GM12864 (cell line): ENCODE data around the gene WDR54.

Experiments used
- DNase-seq: peaks from one replicate; pipeline ENCODE4 v3.0.0-alpha.2; 2011; ENCODE audit warnings: low read depth
- H3K4me3 ChIP-seq: 2 replicates; pipeline ENCODE4 v1.5.1; 2011; ENCODE audit warnings: mild to moderate bottlenecking, low read depth, low read length, control low read depth
- CTCF ChIP-seq: IDR thresholded peaks from 2 replicates; pipeline ENCODE4 v1.5.1; 2011; ENCODE audit warnings: low read depth, mild to moderate bottlenecking, moderate library complexity, low read length, control low read depth, inconsistent platforms; ENCODE audit errors: missing control alignments

WDR54 gene

GRCh38 chr2:74387346-74387745 is 34.2 kb upstream of the WDR54 start:
- DNase-seq = no peak
- no peak overlapping the region for H3K4me3 ChIP-seq
- TF ChIP-seq CTCF = no peak

GRCh38 chr2:74390606-74391005 is 30.9 kb upstream of the WDR54 start:
- no peak for TF ChIP-seq CTCF
- no peak for DNase-seq
- H3K4me3 ChIP-seq = peak overlapping the region; percentile 89; the same call in 1 of the 2 replicates

GRCh38 chr2:74391209-74391579 is 30.3 kb upstream of the WDR54 start:
- no peak for DNase-seq

DNA sequence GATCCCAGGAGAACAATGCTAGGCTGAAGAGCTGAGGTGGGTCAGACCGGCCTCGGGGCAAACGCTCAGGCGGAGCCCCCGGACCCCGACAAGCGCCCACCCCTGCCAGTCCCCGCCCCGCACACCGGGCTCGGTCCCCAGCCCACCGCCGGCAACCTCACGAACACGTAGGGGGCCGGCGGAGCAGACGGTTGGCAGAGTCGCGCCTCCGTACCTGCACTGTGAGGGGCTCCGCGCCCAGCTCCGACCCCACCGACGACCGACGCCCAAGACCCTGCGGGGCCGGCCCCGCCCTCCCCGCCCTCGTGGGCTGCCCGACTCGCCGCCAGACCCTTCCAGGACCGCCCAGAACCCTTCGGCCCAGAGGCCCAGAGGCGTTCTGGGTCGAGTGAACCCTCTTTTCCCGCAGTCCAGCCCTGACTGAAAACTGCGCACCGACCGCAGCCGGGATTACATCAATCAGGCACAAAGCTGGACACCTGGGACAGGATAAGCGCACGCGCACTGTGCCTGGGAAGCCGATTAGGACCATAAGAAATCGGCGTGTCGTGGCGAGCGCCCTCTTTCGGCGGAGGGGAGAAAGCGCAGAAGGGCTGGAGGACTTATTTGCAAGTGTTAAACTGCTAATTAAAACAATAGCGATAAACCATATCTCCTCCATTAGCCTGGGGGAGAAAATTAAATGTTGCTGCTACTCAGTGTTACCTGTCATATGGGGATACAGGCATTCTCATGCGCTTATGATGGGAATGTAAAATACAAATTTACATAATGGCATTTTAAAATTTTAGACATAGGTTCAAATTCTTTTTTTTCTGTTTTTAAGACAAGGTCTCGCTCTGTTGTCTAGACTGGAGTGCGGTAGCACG is 29.7 kb upstream of the WDR54 start:
- peak overlapping the region; percentile 89 for H3K4me3 ChIP-seq
- TF ChIP-seq CTCF = peak; percentile 95
- peak; percentile 77 for DNase-seq

More at GRCh38 chr2:74391209-74391579, 30.3 kb upstream of the WDR54 start:
- no peak for TF ChIP-seq CTCF
- peak overlapping the region; percentile 89 for H3K4me3 ChIP-seq

DNA sequence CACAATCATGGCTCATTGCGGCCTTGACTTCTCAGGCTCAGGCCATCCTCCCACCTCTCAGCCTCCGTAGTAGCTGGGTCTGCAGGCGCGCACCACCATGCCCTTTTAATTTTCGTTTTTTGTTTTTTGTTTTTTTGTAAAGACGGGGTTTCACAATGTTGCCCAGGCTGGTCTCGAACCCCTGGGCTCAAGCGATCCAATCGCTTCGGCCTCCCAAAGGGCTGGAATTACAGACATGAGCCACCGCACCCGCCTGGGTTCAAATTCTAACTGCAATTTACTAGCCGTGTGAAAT is 29.1 kb upstream of the WDR54 start:
- DNase-seq = no peak
- H3K4me3 ChIP-seq = no peak overlapping the region; the same call in 1 of the 2 replicates
- TF ChIP-seq CTCF = no peak

- no peak overlapping the region for H3K4me3 ChIP-seq
- TF ChIP-seq CTCF = no peak
- DNase-seq = no peak
These were observed 28.0 kb upstream of the WDR54 start for GRCh38 chr2:74393525-74393924.

DNA sequence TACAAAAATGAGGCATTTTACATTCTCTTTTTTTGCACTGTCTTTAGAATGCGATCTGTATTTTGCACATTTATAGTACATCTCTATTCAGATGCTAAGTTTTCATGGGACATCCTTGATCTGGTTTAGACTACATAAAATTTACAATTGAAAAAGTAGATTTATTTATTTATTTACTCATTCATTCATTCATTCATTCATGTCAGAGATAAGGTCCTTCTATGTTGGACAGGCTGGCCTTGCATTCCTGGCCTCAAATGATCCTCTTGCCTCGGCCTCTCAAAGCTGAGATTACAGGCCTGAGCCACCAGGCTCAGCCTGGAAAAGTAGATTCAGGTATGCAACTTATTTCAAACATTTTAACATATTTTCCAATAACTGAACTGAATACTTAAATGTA is 25.4 kb upstream of the WDR54 start:
- no peak for TF ChIP-seq CTCF
- DNase-seq = no peak
- H3K4me3 ChIP-seq = no peak overlapping the region
